Measurements from ENCODE around the gene RAPGEF5.

Gene RAPGEF5

DNA sequence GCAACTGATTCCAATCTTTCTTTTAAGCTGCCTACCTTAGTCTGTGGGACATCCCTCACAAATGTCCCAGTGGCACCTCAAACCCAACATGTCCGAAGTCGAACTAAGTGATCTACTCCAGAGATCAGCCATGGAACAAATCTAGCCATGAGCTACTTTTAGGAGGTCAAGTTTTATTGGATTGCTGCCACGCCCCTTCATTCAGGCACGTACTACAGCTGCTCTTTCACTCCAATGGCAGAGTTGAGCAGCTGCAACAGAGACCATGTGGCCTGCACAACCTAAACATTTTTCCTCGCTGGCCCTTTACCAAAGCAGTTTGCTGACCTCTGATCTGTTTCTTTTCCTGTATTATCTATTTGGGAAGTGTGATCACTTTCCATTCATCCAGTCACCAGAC, 218.8 kb downstream of the RAPGEF5 start:
- no peaks in the 10 kb centered on the region for H3K27me3 ChIP-seq (ENCODE audit: insufficient read depth, poor library complexity, severe bottlenecking)
- no peak overlapping the region for H3K27ac ChIP-seq (replicated peaks)
- DNase-seq (ENCODE audit: low read depth in 1 of 2, low spot score in 1 of 2), result no peak
- TF ChIP-seq POLR2AphosphoS5 (IDR thresholded peaks at IDR 0.05; ENCODE audit: low read depth) (no peak), REST (IDR thresholded peaks at IDR 0.05; ENCODE audit: insufficient replicate concordance, low read depth) (no peak), SPI1 (IDR thresholded peaks at IDR 0.05; ENCODE audit: borderline replicate concordance, low read depth) (no peak), CTCF (IDR thresholded peaks at IDR 0.05; ENCODE audit: insufficient read depth, low read length) (no peak), GABPA (IDR thresholded peaks at IDR 0.05; ENCODE audit: low read depth) (no peak)
- no peak overlapping the region for H3K4me3 ChIP-seq (replicated peaks; ENCODE audit: insufficient read depth, low read length)

GRCh38 chr7:22137466-22137865, 219.5 kb downstream of the RAPGEF5 start:
- H3K4me3 ChIP-seq (replicated peaks; ENCODE audit: insufficient read depth, low read length), result no peak overlapping the region
- TF ChIP-seq GABPA (IDR thresholded peaks at IDR 0.05; ENCODE audit: low read depth) (no peak), SPI1 (IDR thresholded peaks at IDR 0.05; ENCODE audit: borderline replicate concordance, low read depth) (no peak), POLR2AphosphoS5 (IDR thresholded peaks at IDR 0.05; ENCODE audit: low read depth) (no peak), CTCF (IDR thresholded peaks at IDR 0.05; ENCODE audit: insufficient read depth, low read length) (no peak), REST (IDR thresholded peaks at IDR 0.05; ENCODE audit: insufficient replicate concordance, low read depth) (no peak)
- no peaks in the 10 kb centered on the region for H3K27me3 ChIP-seq (ENCODE audit: insufficient read depth, poor library complexity, severe bottlenecking)
- DNase-seq (ENCODE audit: low read depth in 1 of 2, low spot score in 1 of 2), result no peak
- H3K27ac ChIP-seq (replicated peaks), result no peak overlapping the region

DNA sequence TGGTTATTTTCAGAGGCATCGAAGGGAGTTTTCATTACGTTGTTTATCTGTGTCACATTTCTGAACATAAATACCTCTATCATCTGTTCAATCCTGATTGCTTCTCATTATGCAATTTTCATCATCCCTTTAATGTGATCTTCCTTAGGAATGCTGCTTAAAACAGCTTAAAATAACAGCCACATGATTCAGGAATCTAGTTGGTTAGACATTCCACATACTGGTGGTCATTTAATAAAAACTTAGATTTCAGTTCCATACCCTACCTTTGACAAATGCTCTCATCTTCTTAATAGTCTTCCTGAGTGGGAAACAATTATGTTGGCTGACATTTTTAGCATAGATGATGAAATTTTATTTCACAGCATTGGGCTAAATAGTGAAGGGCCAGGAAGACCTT, 219.9 kb downstream of the RAPGEF5 start:
- no peak overlapping the region for H3K4me3 ChIP-seq (replicated peaks; ENCODE audit: insufficient read depth, low read length)
- H3K27me3 ChIP-seq (ENCODE audit: insufficient read depth, poor library complexity, severe bottlenecking), result no peaks in the 10 kb centered on the region
- TF ChIP-seq REST (IDR thresholded peaks at IDR 0.05; ENCODE audit: insufficient replicate concordance, low read depth) (no peak), GABPA (IDR thresholded peaks at IDR 0.05; ENCODE audit: low read depth) (no peak), SPI1 (IDR thresholded peaks at IDR 0.05; ENCODE audit: borderline replicate concordance, low read depth) (no peak), POLR2AphosphoS5 (IDR thresholded peaks at IDR 0.05; ENCODE audit: low read depth) (no peak), CTCF (IDR thresholded peaks at IDR 0.05; ENCODE audit: insufficient read depth, low read length) (no peak)
- no peak for DNase-seq (ENCODE audit: low read depth in 1 of 2, low spot score in 1 of 2)
- no peak overlapping the region for H3K27ac ChIP-seq (replicated peaks)

Data from HL-60 (cell line).